Measurements from ENCODE around the gene LPIN3.

The LPIN3 gene

GRCh38 chr20:41393705-41394066 lies 53.1 kb downstream of the LPIN3 start:
- DNase-seq = no peak

DNA sequence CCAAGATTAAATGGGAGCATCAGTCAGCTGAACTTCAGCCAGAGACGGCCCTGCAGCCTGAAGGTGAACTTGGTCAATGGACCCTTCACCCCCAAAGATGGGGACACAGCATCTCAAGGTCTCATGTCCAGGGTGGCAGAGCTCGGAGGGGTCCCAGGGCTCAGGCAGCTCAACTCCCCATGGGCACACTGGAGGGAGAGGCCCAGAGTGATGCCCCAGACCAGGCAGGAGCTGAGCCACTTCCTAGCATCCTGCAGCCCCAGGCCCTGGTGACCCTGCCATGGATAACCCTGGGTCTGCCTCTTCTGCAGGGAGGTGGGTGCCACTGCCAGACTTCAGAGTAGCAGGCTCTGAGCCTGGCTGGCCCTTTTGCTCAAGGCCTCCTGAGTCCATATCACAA lies 53.5 kb downstream of the LPIN3 start:
- no peak for DNase-seq

DNA sequence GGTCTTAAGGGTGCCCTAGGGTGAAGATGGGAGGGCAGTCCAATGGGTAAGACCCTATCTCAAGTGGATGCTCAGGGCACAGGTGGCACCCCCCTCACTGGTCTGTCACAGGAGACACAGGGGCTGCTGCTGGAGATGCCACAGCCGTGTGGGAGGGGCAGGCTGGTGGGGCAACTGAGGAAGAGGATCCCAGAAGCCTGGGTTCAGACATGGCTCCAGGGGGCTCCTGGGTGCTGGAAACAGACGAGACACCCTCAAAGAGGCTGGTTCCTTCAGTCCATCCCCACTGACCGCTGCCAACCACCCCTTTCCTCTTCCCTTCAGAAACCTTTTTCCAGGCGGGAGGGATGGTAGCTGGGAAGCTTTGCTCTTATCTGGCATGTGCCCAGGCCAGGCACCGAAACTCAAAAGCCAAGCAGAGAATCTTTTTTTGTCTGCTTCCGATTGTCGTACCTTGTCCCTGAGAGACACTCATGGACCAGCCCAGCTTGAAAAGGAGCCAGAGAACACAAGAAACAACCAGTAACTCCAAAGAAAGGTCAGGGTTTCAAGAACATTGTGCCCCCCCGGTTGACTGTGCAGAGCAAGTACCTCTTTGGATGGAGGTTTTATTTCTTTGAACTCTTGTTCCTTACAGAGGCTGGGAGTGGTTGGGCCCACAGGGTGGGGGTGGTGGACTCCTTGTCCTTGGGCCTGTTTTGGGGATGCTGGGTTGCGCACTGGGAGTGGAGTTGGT lies 54.5 kb downstream of the LPIN3 start:
- DNase-seq = no peak

GRCh38 chr20:41395667-41396664 lies 55.3 kb downstream of the LPIN3 start:
- DNase-seq = no peak

GRCh38 chr20:41398408-41398807 lies 57.8 kb downstream of the LPIN3 start:
- DNase-seq = no peak

DNA sequence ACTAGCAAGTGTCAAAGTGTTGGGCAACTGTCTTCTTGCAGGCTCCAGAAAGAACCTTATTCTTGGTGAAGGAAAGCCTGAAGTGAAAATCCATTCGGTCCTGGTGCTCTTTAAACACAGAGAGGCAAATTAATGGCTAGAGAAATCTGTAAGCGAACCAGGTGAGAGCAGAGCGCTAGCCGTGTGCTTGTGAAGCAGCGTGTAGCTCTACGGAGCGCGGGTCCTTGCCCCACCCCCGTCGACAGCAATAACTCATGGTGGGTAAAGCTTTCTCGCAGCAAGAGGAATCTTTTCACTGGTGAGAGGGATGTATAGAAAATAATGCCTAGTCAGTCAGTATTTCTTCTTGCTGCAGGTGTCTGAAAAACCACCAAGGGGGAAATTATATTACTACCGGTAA lies 63.0 kb downstream of the LPIN3 start:
- no peak for DNase-seq

DNA sequence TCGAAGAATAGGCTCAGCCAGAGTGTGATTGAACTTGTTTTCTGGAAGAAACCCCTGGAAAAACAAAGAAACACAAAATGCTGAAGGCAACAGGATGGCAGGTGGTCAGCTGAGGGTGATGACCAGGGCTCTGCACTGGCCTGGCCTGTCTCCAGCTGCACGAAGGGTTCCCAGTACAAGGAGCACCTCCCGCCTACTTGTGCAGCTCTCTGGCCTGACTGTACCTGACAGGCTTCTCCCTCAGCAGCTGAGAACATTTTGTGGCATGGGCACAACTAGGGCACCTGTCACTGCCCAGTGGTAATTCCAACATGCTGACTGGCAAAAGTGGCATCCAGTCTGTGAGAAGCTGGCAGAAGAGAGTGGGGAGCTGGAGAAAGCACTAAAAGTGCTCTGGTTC lies 64.8 kb downstream of the LPIN3 start:
- no peak for DNase-seq

GRCh38 chr20:41406353-41406752 lies 65.7 kb downstream of the LPIN3 start:
- no peak for DNase-seq

DNA sequence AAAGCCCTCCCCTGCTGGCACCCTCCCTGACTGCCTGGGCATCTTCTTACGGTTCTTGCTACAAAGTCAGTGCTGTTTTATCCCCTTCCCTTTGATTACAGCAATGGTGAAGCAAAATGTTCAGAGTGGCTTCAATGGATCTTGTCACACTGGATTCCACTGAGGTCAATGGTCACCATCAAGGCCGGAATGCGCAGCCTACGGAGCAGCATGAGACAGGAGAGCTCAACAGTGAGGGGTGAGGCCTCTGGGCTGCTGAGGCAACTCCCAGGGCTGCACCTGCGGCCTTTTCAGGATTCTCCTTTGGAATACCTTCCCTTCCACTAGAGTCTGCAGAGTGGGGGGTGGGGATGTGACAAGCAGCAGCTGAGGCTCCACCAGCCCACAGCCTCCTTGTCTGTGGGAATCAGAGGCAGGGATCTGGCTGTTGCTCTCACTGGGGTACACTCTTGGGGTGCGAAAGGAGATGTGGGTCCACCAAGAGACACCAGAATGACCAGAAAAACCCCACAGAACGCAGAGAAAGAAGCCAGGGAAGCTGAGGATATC lies 66.3 kb downstream of the LPIN3 start:
- no peak for DNase-seq

- no peak for DNase-seq
These were observed 67.0 kb downstream of the LPIN3 start for GRCh38 chr20:41407607-41408006.

DNA sequence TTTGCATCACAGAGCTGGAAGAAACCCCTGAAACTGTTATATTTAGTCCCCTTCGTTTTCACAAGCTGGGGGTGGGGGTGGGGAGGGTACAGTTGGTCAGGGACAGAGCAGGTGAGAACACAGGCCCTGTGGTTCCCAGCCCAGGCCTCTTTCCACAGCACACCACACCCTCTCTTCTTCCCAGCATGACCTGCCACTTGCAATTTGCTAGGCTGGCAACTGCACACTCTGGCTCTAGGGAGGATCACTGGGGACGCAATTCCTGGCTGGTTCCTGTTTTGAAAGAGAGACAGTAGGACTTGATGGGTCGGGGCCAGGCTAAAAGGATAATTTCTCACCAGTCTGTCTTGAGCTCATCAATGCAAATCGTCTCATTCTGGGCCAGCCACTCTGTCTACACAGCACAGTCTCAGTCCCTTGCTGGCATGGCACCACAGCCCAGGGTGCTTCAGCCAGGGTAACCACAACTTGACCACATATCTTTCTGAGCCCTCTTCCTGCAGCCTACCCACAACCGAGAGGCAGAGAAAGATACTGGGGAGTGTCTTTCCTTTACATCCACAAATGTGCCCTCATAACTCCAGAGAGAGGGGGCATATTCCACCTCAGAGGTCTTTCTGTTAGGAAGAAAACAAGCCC lies 67.7 kb downstream of the LPIN3 start:
- DNase-seq = no peak

- no peak for DNase-seq
These were observed 68.4 kb downstream of the LPIN3 start for GRCh38 chr20:41408986-41409385.

All from fibroblast of skin of scalp (primary cell).